Stomach (tissue), 4 donors: Measurements from ENCODE around the gene CD38.
"Not testable (repeated sequence)": the region's sequence is repeated elsewhere in the genome, so short reads cannot be mapped to it uniquely, and the experiment has no call there.

ENCODE experiments used
- POLR2A ChIP-seq, 4 donors: fragments of 450-650 bp; IDR thresholded peaks; one replicate each; pipeline ENCODE4 v1.6.1; 2016; ENCODE audit warnings: antibody characterized with exemption in 4 of 4, control low read depth in 2 of 4, mild to moderate bottlenecking in 1 of 4, moderate library complexity in 1 of 4
- POLR2AphosphoS5 ChIP-seq, 3 donors: sonication (generic); formaldehyde crosslinking; IDR thresholded peaks; one replicate each; pipeline ENCODE4 v1.6.1; 2016; ENCODE audit warnings: antibody characterized with exemption in 3 of 3
- TF ChIP-seq, protein P1 (sequence below), 7 experiments: fragments of 450-650 bp in 4 of 7; fragments of 200-600 bp in 3 of 7; sonication (generic) in 3 of 7; IDR thresholded peaks; one replicate each; pipeline ENCODE4 v1.5.1; 2016 to 2019; ENCODE audit warnings: antibody characterized with exemption in 7 of 7, control low read depth in 2 of 7, mild to moderate bottlenecking in 1 of 7

DNA sequence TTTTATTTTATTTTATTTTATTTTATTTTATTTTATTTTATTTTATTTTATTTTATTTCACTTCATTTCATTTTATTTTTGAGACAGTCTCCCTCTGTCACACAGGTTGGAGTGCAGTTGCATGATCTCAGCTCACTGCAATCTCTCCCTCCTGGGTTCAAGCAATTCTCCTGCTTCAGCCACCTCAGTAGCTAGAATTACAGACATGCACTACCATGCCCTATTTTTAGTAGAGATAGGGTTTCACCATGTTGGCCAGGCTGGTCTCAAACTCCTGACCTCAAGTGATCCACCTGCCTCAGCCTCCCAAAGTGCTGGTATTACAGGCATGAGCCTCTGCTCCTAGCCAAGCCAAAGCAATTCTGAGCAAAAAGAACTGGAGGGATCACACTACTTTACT is 24.4 kb downstream of the CD38 start:
- not testable (repeated sequence) for TF ChIP-seq POLR2A, POLR2AphosphoS5 (IDR thresholded peaks at IDR 0.05)
- TF ChIP-seq, protein P1, sequence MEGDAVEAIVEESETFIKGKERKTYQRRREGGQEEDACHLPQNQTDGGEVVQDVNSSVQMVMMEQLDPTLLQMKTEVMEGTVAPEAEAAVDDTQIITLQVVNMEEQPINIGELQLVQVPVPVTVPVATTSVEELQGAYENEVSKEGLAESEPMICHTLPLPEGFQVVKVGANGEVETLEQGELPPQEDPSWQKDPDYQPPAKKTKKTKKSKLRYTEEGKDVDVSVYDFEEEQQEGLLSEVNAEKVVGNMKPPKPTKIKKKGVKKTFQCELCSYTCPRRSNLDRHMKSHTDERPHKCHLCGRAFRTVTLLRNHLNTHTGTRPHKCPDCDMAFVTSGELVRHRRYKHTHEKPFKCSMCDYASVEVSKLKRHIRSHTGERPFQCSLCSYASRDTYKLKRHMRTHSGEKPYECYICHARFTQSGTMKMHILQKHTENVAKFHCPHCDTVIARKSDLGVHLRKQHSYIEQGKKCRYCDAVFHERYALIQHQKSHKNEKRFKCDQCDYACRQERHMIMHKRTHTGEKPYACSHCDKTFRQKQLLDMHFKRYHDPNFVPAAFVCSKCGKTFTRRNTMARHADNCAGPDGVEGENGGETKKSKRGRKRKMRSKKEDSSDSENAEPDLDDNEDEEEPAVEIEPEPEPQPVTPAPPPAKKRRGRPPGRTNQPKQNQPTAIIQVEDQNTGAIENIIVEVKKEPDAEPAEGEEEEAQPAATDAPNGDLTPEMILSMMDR (IDR thresholded peaks at IDR 0.05): not testable (repeated sequence)
